Measurements from ENCODE around the gene LRCOL1.

GRCh38 chr12:132604668-132605441 is 5.5 kb downstream of the LRCOL1 start:
- no peak for TF ChIP-seq FOSL1 (IDR thresholded peaks at IDR 0.05; ENCODE audit: low read depth)
- TF ChIP-seq POLR2AphosphoS5 (IDR thresholded peaks at IDR 0.05; ENCODE audit: low read depth, low read length), result no peak
- no peak for TF ChIP-seq REST (IDR thresholded peaks at IDR 0.05; ENCODE audit: low read depth)
- no peak for TF ChIP-seq CTCF (IDR thresholded peaks at IDR 0.05 in 2 of 3, conservative IDR thresholded peaks at IDR 0.05 in 1 of 3; ENCODE audit: borderline replicate concordance in 1 of 3, insufficient read depth in 1 of 3, low read depth in 2 of 3, low read length in 2 of 3)
- no peak for TF ChIP-seq ATF3 (IDR thresholded peaks at IDR 0.05)
